HepG2 (cell line): ENCODE results near the gene MFSD12. TPM values are rescaled to one million over a fixed set of nuclear protein-coding genes. Genes with fewer than 3 reads are reported as not detected.

Experiments used
- ATAC-seq: fragments of 200-7000 bp; cut with Tn5 transposase; 3 replicates; pipeline ENCODE4 v1.9.1; 2020; ENCODE audit warnings: mild to moderate bottlenecking, moderate library complexity
- BruUV-seq: library from RNA; stranded (reverse); fragments of 400-500 nt; replicated peaks from 2 replicates; lab custom pipeline; 2021; lab: Mats Ljungman, UMichigan
- CTCF ChIA-PET: fragments of 300-600 bp; formaldehyde crosslinking; extraction: SDS; loops from one replicate; lab custom pipeline; 2021; ENCODE audit warnings: low total read pairs, inconsistent platforms, low intra/inter-chr PET ratio; lab: Yijun Ruan, JAX
- POLR2A ChIA-PET: fragments of 350-600 bp; sonication (Branson Sonifier 250); formaldehyde crosslinking; loops from one replicate; lab custom pipeline; 2020; ENCODE audit warnings: antibody characterized with exemption, inconsistent platforms; lab: Yijun Ruan, JAX
- DNase-seq: peaks from one replicate; pipeline ENCODE4 v3.0.0-alpha.2; 2015; ENCODE audit warnings: low spot score
- FAIRE-seq: peaks from 3 replicates; lab custom pipeline; 2011; peaks lifted over from hg19 to GRCh38; lab: Jason Lieb, UNC
- H2AFZ ChIP-seq: one replicate; pipeline ENCODE4 v1.6.1; 2011; ENCODE audit warnings: low read length, inconsistent platforms
- H3K27ac ChIP-seq: fragments of 300-600 bp; 3 replicates; pipeline ENCODE4 v1.8.0; 2011; ENCODE audit warnings: mixed run types, mild to moderate bottlenecking, mixed read lengths, low read length, inconsistent platforms; ENCODE audit not compliant: insufficient read depth; ENCODE audit errors: extremely low read length
- H3K27me3 ChIP-seq, 2 experiments: fragments of 200-600 bp in 1 of 2; 2 replicates in 1 of 2; 3 replicates in 1 of 2; pipeline versions ENCODE4 v1.6.0 to v1.8.0; 2011; ENCODE audit warnings: low read length in 2 of 2, mild to moderate bottlenecking in 2 of 2, moderate library complexity in 2 of 2, inconsistent platforms in 1 of 2; ENCODE audit not compliant: insufficient read depth in 2 of 2, control insufficient read depth in 1 of 2
- H3K36me3 ChIP-seq, 2 experiments: fragments of 200-600 bp in 1 of 2; replicated peaks in 1 of 2; 2 replicates in 1 of 2; 3 replicates in 1 of 2; pipeline versions ENCODE4 v1.5.1 to v1.8.0; 2011; ENCODE audit warnings: low read length in 2 of 2, inconsistent platforms in 1 of 2; ENCODE audit not compliant: insufficient read depth in 2 of 2, control insufficient read depth in 1 of 2
- H3K4me1 ChIP-seq: 2 replicates; pipeline ENCODE4 v1.5.1; 2012; ENCODE audit warnings: low read length, inconsistent platforms; ENCODE audit not compliant: insufficient read depth
- H3K4me2 ChIP-seq: 2 replicates; pipeline ENCODE4 v1.6.0; 2011; ENCODE audit warnings: low read depth, low read length, inconsistent platforms
- H3K4me3 ChIP-seq, 3 experiments: fragments of 200-600 bp in 1 of 3; sonication (generic), shearing (Covaris generic) in 1 of 3; replicated peaks in 1 of 3; 2 replicates each; pipeline ENCODE4 v1.5.1; 2011 to 2016; ENCODE audit warnings: low read length in 3 of 3, inconsistent platforms in 2 of 3, low read depth in 2 of 3, mild to moderate bottlenecking in 2 of 3, control low read depth in 1 of 3, mixed read lengths in 1 of 3; ENCODE audit not compliant: insufficient read depth in 1 of 3
- H3K79me2 ChIP-seq: one replicate; pipeline ENCODE4 v1.6.1; 2011; ENCODE audit warnings: low read length, inconsistent platforms; ENCODE audit not compliant: insufficient read depth
- H3K9ac ChIP-seq: 2 replicates; pipeline ENCODE4 v1.6.0; 2011; ENCODE audit warnings: mild to moderate bottlenecking, low read depth, low read length, inconsistent platforms; ENCODE audit not compliant: insufficient read depth
- H3K9me3 ChIP-seq: 2 replicates; pipeline ENCODE4 v1.5.1; 2012; ENCODE audit warnings: mild to moderate bottlenecking, low read length
- H4K20me1 ChIP-seq: 2 replicates; pipeline ENCODE4 v1.6.0; 2011; ENCODE audit warnings: inconsistent platforms, mild to moderate bottlenecking, low read length, moderate library complexity; ENCODE audit not compliant: insufficient read depth
- AGO2 ChIP-seq: fragments of 200-400 bp; formaldehyde crosslinking; optimal IDR thresholded peaks from 2 replicates; pipeline ENCODE3; 2017; ENCODE audit warnings: mild to moderate bottlenecking, low read depth, low read length, moderate library complexity
- DNMT1 ChIP-seq: sonication (generic); formaldehyde crosslinking; IDR thresholded peaks from 2 replicates; pipeline ENCODE4 v1.5.1; 2020; ENCODE audit warnings: mild to moderate bottlenecking, missing genetic modification reagents
- DNMT3B ChIP-seq: conservative IDR thresholded peaks from 2 replicates; pipeline ENCODE4 v1.6.1; 2016; ENCODE audit warnings: missing biosample characterization, control low read depth
- HNRNPH1 ChIP-seq: fragments of 200-400 bp; formaldehyde crosslinking; optimal IDR thresholded peaks from 2 replicates; pipeline ENCODE3; 2017; ENCODE audit warnings: mild to moderate bottlenecking, low read depth, low read length
- MBD4 ChIP-seq: IDR thresholded peaks from 2 replicates; pipeline ENCODE4 v1.6.1; 2012; ENCODE audit warnings: low read length, inconsistent platforms, borderline replicate concordance
- MYC ChIP-seq: sonication (generic); formaldehyde crosslinking; IDR thresholded peaks from 2 replicates; pipeline ENCODE4 v1.9.0; 2021; ENCODE audit warnings: missing genetic modification reagents, borderline replicate concordance
- POLR2G ChIP-seq: fragments of 200-400 bp; formaldehyde crosslinking; IDR thresholded peaks from 2 replicates; pipeline ENCODE4 v1.6.1; 2018; ENCODE audit warnings: mild to moderate bottlenecking, low read depth, low read length, moderate library complexity
- RELA ChIP-seq: sonication (generic); formaldehyde crosslinking; IDR thresholded peaks from 2 replicates; pipeline ENCODE4 v1.4.0; 2020; ENCODE audit warnings: missing genetic modification reagents
- SRSF9 ChIP-seq: fragments of 200-400 bp; formaldehyde crosslinking; IDR thresholded peaks from 2 replicates; pipeline ENCODE4 v1.6.1; 2018; ENCODE audit warnings: borderline replicate concordance, mild to moderate bottlenecking, low read depth, low read length; ENCODE audit not compliant: insufficient read depth, poor library complexity, severe bottlenecking
- TAF1 ChIP-seq: sonication (generic); formaldehyde crosslinking; IDR thresholded peaks from 2 replicates; pipeline ENCODE4 v1.4.0; 2020; ENCODE audit warnings: missing genetic modification reagents
- ZNF350 ChIP-seq: sonication (generic); formaldehyde crosslinking; IDR thresholded peaks from 2 replicates; pipeline ENCODE4 v1.4.0; 2020; ENCODE audit warnings: mild to moderate bottlenecking, low read depth, missing genetic modification reagents, borderline replicate concordance
- ZNF550 ChIP-seq: sonication (generic); formaldehyde crosslinking; IDR thresholded peaks from 2 replicates; pipeline ENCODE4 v1.4.0; 2020; ENCODE audit warnings: mild to moderate bottlenecking, missing genetic modification reagents, borderline replicate concordance
- ZNF552 ChIP-seq: sonication (generic); formaldehyde crosslinking; IDR thresholded peaks from 2 replicates; pipeline ENCODE4 v1.9.0; 2022; ENCODE audit warnings: missing genetic modification reagents, mild to moderate bottlenecking, borderline replicate concordance
- ZNF687 ChIP-seq: sonication (generic); formaldehyde crosslinking; IDR thresholded peaks from 2 replicates; pipeline ENCODE4 v1.5.1; 2020; ENCODE audit warnings: mild to moderate bottlenecking, missing genetic modification reagents, moderate library complexity
- WGBS: methylation state at CpG from one replicate; pipeline ENCODE4 v1.1.6; 2017; ENCODE audit warnings: low lambda C conversion rate; 5-methylcytosine and 5-hydroxymethylcytosine counted together
- in situ Hi-C: cut with HindIII; loops from 2 replicates; pipeline ENCODE4 v1.10.0; 2017; ENCODE audit warnings: low pct_unique_long_range_greater_than_20kb; ENCODE audit not compliant: extremely low pct_ligation_motif_present
- intact Hi-C: fragments of 100-400 bp; cut with micrococcal nuclease; formaldehyde crosslinking; loops from one replicate; pipeline ENCODE4 v1.10.0; 2022; ENCODE audit not compliant: unreplicated experiment
- polyA plus RNA-seq, 8 experiments: library from polyadenylated mRNA; depleted of rRNA in 3 of 8; stranded (reverse) in 7 of 8; unstranded in 1 of 8; fragments of >200 nt; fragmentation: Illumina TruSeq in 4 of 8; extraction: Trizol in 4 of 8; gene quantifications; 2 replicates each; pipeline versions ENCODE4 v1.2.1 to v1.2.3, GENCODE V29; 2011 to 2016; ENCODE audit warnings: low read depth in 4 of 8, missing spikeins in 1 of 8, mixed read lengths in 1 of 8; ENCODE audit not compliant: insufficient read depth in 1 of 8
- total RNA-seq, 5 experiments: library from RNA; depleted of rRNA; stranded (reverse); fragments of >200 nt; fragmentation: Illumina TruSeq; extraction: Trizol; gene quantifications; 2 replicates each; pipeline ENCODE4 v1.2.3, GENCODE V29; 2016; ENCODE audit warnings: low read depth in 1 of 5

MFSD12 gene
- total and polyA plus RNA-seq, 2 of the 13 experiments (the other 11 are each of a cell fraction or from before 2014, with no cell fraction given): 27.2 to 29.1 TPM

GRCh38 chr19:3535981-3536380, 21.4 kb downstream of the MFSD12 start:
- in situ Hi-C loops: no loop called here
- no peak for TF ChIP-seq HNRNPH1
- TF ChIP-seq POLR2G: peak; percentile 39; the same call in 1 of the 2 replicates
- Histone ChIP-seq H3K36me3 (peaks cover 8 to 20% of the 10 kb centered on the region in 2 experiments; a peak in 4 of 5 replicates), H3K4me2 (no peak overlapping the region), H4K20me1 (no peaks in the 10 kb centered on the region; the same call in 1 of the 2 replicates), H3K9ac (no peak overlapping the region), H2AFZ (no peak overlapping the region), H3K4me1 (no peaks in the 10 kb centered on the region), H3K27me3 (no peaks in the 10 kb centered on the region), H3K9me3 (no peaks in the 10 kb centered on the region), H3K4me3 (no peak overlapping the region), H3K79me2 (no peaks in the 10 kb centered on the region), H3K27ac (no peak overlapping the region)
- ATAC-seq (no peak), FAIRE-seq (no peak), DNase-seq (no peak)
- POLR2A ChIA-PET: no interaction called here
- WGBS: 96% methylated on average over 10 of the region's 10 CpGs
- intact Hi-C loops: no loop called here
- BruUV-seq: no TSS peak
- CTCF ChIA-PET: no interaction called here

DNA sequence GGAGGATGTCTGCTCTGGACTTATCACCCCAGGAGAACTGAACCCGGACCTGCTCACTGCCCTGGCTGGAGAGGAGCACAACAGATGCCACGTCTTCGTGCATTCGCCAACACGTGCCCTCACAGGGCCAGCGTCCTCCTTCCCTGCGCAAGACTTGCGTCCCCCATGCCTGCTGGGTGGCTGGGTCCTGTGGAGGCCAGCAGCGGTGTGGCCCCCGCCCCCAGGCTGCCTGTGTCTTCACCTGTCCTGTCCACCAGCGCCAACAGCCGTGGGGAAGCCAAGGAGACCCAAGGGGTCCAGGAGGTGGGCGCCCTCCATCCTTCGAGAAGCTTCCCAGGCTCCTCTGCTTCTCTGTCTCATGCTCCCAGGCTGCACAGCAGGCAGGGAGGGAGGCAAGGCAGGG, 21.8 kb downstream of the MFSD12 start:
- in situ Hi-C loops: no loop called here
- Histone ChIP-seq H2AFZ (no peak overlapping the region), H3K4me1 (no peaks in the 10 kb centered on the region), H3K4me2 (no peak overlapping the region), H3K9ac (no peak overlapping the region), H3K27me3 (no peaks in the 10 kb centered on the region), H3K79me2 (no peaks in the 10 kb centered on the region), H3K9me3 (no peaks in the 10 kb centered on the region), H4K20me1 (no peaks in the 10 kb centered on the region; the same call in 1 of the 2 replicates), H3K27ac (no peak overlapping the region), H3K4me3 (no peak overlapping the region), H3K36me3 (peaks cover 11 to 20% of the 10 kb centered on the region in 2 experiments; a peak in 4 of 5 replicates)
- POLR2A ChIA-PET: no interaction called here
- CTCF ChIA-PET: no interaction called here
- FAIRE-seq (no peak), DNase-seq (no peak), ATAC-seq (no peak)
- TSS peak; percentile 22 for BruUV-seq
- intact Hi-C loops: no loop called here
- 100% methylated on average over 10 of the region's 14 CpGs for WGBS
- TF ChIP-seq ZNF687 (CRISPR knock-in tag) (no peak), DNMT3B (CRISPR knock-in tag) (no peak), MBD4 (no peak), ZNF350 (CRISPR knock-in tag) (no peak), RELA (no peak), ZNF552 (no peak), MYC (CRISPR knock-in tag) (no peak), SRSF9 (no peak), ZNF550 (CRISPR knock-in tag) (no peak), TAF1 (CRISPR knock-in tag) (no peak), DNMT1 (CRISPR knock-in tag) (no peak), AGO2 (peak; percentile 42)
